CD4-positive, alpha-beta T cell treated with Interleukin-12 subunit alpha and Interleukin-12 subunit beta, for 1 hour (primary cell): ENCODE data around the gene ZCCHC4.

Experiments used
- DNase-seq: peaks from one replicate; pipeline ENCODE4 v3.0.0-alpha.2; 2020

The ZCCHC4 gene, protein sequence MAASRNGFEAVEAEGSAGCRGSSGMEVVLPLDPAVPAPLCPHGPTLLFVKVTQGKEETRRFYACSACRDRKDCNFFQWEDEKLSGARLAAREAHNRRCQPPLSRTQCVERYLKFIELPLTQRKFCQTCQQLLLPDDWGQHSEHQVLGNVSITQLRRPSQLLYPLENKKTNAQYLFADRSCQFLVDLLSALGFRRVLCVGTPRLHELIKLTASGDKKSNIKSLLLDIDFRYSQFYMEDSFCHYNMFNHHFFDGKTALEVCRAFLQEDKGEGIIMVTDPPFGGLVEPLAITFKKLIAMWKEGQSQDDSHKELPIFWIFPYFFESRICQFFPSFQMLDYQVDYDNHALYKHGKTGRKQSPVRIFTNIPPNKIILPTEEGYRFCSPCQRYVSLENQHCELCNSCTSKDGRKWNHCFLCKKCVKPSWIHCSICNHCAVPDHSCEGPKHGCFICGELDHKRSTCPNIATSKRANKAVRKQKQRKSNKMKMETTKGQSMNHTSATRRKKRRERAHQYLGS

DNA sequence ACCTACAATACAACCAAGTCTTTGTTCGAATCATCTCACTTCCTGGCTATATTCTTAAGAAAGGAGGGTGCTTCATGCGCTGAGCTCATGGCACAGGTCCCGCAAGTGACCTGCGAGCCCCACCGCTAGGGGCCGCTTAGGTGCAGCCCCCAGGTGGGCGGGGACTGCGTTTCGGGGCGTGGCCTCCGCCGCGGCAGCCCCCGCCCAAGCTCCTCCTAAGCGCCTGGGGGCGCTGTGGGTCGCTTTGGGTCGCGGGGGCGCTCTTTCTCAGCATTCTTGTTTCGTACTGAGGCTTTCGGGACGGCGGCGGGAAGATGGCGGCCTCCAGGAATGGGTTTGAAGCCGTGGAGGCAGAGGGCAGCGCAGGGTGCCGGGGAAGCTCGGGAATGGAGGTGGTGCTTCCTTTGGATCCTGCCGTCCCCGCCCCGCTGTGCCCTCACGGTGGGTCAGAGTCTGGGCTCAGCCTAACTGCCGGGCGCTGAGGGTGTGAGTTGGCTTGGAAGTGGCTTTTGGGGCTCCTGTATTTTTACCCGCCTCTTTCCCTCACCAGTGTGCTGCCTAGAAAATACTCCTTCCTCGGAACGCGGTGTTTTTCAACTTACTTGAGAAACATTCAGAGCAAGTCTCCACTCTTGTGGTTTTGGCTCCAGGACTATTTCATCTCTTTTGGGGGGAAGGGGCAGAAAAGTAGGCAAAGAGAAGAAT, at the start of gene ZCCHC4:
Gene ZCCHC4 (plus strand): TSS at position 279 of the 705 bp plus-strand sequence. CDS start 36 bp downstream, at position 315.
- peak; percentile 92 for DNase-seq

DNA sequence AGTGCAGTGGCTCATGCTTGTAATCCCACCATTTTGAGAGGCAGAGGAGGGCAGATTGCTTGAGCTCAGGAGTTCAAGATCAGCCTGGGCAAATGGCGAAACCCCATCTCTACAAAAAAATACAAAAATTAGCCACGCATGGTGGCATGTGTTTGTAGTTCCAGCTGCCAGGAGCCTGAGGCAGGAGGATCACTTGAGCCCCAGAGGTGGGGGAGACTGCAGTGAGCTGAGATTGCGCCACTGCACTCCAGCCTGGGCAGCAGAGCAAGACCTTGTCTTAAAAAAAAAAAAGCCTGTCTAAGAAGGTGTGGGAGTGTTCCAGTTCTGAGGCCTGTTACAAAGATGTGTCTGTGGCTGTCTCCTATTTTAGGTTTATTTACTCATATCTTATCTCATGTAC, 40.7 kb upstream of the ZCCHC4 start:
- DNase-seq: no peak

- DNase-seq: no peak
Measured at GRCh38 chr4:25280210-25280609, 32.4 kb upstream of the ZCCHC4 start.

DNA sequence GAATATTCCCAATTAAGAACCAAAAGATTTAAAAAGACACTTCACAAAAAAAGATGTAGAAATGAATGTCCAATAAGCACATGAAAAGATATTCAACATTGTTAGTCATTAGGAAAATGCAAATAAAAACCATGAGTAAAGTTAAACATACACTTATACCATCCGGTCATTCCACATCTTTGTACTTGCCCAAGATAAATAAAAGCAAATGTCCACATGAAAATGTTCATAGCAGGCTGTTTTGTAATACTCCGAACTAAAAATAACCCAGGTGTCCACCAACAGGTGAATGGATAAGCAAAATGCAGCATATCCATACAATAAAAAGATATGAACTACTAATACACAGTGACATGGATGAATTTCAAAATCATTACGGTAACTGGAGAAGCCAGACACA, 28.6 kb upstream of the ZCCHC4 start:
- DNase-seq: no peak

DNA sequence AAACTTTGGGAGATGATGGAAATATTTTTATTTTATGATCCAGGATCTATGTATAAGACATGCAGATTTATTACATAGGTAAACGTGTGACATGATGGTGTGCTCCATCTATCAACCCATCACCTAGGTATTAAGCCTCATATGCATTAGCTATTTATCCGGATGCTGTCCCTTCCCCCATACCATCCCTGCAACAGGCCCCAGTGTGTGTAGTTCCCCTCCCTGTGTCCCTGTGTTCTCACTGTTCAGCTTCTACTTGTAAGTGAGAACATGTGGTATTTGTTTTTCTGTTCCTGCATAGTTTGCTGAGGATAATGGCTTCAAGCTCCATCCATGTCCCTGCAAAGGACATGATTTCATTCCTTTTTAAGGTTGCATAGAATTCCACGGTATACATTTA, 28.1 kb upstream of the ZCCHC4 start:
- no peak for DNase-seq

GRCh38 chr4:25290490-25291067, 22.0 kb upstream of the ZCCHC4 start:
- DNase-seq: no peak

DNA sequence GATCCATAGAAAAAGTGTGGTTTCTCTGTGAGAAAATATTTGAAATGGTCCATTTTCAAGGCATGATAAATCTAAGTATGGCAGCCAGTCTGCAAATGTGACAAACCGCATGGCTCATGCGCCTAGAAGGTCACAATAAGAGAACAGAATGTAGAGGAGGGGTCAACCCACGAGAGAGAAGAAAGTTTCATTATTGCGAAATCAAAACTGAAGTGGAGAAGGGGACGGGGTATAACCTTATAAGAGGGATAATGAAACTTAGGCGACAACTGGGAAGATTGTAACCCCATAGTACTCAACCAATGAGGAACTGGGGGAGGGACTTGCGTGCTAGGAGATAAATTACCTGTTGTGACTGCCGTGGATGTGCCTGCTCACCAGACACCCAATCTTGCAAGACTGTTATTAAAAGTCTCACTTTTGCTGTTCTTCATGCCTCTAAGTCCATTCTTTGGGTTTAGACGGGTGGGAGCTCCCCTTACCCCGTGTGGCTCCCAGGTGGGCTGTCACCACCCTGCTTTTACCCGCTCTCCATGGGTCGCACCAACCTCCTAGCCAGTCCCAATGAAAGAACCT, 21.3 kb upstream of the ZCCHC4 start:
- DNase-seq: no peak

DNA sequence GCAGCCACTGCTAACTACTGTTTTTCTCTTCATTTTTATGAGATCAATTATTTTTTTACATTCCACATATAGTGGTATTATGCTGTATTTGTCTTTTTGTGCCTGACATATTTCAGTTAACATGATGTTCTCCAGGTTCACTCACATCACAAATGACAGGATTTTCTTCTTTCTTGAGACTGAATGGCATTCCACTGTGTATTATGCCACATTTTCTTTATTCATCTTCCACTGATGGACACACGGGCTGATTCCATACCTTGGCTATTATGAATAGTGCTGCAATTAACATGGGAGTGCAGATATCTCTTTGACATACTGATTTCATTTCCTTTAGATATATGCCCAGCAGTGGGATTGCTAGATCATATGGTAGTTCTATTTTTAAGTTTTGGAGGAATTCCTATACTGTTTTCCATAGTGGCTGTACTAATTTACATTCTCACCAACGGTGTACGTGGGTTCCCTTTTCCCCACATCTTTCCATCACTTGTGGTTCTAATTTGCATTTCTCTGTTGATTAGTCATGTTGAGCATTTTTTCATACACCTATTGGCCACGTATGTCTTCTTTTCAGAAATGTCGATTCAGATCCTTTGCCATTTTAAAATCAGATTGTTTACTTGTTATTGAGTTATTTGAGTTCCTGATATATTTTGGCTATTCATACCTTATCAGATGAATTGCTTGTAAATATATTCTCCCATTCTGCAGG, 14.9 kb upstream of the ZCCHC4 start:
- no peak for DNase-seq

- DNase-seq: no peak
Measured at GRCh38 chr4:25299476-25300203, 12.9 kb upstream of the ZCCHC4 start.

DNA sequence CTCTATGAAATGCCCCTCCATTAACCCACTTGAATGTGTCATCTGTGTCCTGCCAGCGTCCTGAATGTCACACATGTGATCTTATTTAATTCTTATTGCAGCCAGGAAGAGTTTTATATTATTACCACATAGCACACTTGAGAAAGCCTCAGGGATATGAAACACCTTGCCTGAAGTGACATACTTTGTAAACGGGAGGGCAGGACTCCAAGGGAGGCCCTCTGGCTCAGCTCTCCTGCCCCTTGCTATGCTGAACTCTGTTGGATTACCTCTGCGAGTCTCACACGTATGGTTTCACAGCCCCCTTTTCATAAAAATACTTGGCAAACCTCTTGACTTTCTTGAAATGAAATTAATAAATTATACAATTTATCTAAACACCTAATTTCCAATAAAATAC, 11.1 kb upstream of the ZCCHC4 start:
- DNase-seq: no peak

- no peak for DNase-seq
Measured at GRCh38 chr4:25302626-25303025, 9.9 kb upstream of the ZCCHC4 start.

DNA sequence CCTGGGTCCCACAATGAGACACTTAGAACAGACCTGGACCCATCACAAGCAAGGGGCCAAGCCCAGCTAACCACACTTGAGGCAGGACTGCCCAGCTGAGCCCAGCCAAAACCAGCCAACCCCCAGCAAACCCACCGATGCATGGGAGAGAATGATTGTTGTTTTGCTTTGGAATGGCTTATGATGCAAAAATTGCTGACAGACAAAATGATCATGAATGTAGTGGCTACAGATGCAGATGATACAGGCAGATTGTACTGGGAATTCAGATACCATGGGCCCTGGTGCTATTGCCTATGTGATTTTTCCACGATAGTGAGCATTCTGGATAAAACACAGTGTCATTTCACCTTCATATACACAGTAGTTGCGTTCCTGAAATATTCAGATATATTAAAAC, 9.0 kb upstream of the ZCCHC4 start:
- DNase-seq: no peak

DNA sequence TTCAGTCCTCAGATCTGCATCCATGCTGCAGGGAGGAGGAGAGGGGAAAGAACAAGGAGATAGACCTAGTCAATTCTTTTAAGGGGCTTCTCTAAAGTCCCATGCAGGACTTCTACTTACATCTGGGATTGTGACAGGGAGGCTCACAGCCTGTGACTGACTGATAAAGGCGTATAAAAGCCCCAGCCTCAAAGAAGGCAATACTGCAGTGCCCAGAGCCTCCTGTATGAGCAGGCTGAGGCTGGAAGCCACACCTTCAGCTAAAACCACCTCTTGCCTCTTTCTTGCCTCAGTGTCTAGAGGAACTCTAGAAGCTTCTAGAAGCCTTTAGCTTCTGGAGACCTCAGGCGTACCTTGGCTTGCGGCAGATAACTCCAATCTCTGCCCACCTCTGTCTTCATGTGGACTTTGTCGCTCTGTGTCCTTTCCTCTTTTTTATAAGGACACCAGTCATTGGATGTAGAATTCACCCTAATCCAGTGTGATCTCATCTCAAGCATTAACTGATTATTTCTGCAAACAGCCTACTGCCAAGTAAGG, 6.0 kb upstream of the ZCCHC4 start:
- DNase-seq: no peak

DNA sequence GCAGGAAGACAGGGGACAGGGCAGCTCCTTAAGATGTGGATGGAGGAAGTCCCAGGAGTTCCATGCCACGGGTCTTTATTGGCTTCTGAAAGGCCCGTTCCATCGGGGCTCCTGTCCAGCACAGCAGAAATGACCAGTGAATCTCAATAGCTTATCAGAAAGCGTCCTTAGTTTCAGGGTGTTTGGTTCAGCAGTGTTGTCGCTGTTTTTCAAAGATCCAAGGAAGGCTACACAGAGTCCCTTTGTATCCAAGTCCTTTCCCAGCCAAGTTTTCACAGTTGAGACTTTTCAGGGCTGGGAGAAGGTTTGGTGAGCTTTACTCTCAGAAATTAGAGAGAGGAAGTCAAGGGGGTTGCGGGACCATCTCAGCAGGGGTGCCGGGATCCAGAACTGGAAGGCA, 5.0 kb upstream of the ZCCHC4 start:
- DNase-seq: no peak

GRCh38 chr4:25308306-25308705, 4.3 kb upstream of the ZCCHC4 start:
- DNase-seq: no peak

DNA sequence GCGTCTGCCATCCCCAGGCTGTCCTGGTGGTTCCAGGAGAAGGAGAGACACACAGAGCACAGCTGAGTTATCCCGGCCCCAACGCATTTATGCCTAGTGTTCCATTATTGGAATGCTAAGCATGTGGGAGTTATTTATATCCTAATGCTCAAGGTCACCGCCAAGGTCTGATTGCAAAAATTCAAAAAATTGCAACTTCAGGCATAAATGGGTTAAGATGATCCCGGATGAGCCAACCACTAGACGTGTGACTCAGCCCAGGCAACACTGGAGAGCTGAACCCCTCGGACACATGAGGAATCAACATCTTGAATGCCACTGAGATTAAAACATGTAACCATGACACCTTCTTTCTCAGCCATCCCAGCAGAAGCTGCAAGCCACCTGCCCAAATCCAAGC, 3.8 kb upstream of the ZCCHC4 start:
- DNase-seq: no peak

GRCh38 chr4:25310066-25310802, 2.3 kb upstream of the ZCCHC4 start:
- no peak for DNase-seq

DNA sequence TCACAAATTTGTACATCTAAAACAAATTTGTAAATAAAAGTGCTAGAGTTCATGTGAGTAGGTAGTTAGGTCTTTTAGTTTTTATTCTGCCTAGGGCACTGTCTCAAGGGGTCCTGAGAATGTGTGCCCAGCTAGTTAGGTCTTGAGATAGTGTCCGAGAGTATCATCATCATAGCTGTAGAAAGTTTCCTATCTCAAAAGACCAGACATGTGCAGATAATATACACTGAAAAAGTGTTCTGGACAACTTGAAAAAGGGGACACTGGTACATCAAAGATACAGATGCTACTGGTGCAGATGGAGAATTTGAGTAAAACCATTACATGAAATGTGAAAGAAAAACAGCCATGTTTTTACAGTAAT, 1.8 kb upstream of the ZCCHC4 start:
- no peak for DNase-seq

DNA sequence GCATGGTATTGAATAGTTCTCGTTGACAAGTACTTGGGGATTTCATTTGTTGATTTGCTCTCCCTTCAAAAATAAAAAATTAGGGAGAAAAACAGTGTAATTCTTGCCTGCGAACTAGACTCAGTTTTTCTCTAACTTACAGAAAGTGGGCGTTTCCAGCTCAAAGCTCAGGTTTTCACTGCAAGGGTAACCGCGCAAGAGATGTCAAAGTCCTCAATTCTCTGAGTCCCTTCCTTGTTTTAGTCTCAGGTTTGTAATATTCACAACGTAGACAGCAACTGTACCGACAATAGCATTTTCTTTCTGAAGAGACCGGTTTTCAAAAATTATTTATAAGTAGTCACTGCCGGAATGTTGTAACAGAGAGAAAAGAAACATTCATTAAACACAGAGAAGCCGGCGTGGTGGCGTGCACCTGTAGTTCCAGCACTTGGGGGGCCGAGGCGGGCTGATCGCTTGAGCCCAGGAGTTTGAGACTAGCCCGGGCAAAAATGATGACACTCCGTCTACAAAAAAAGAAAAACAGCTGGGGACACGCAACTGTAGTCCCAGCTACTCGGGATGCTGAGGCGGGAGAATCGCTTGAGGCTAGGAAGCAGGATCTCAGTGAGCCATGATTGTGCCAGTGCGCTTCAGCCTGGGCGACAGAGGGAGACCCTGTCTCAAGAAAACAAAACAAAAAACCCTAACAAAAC, 774 bp downstream of the ZCCHC4 start:
- peak; percentile 15 for DNase-seq

DNA sequence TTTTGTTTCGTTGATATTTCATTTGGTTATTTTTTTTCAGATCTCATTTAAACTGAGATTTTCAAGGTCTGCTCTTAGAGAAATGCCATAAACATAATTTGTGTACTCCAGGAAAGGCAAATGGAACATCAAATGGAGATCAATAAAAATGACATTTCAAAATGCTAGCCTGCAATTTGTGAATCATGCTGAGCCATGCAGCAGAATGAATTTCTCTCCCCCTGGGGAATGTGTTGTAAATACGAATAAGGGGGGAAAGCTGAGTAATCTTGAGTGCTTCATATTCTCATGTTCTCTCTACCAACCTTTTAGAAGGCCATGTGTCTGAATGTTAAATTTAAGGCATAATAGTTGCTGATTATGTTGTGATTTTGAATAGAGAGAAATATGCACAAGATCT, 7.8 kb downstream of the ZCCHC4 start:
- DNase-seq: no peak

DNA sequence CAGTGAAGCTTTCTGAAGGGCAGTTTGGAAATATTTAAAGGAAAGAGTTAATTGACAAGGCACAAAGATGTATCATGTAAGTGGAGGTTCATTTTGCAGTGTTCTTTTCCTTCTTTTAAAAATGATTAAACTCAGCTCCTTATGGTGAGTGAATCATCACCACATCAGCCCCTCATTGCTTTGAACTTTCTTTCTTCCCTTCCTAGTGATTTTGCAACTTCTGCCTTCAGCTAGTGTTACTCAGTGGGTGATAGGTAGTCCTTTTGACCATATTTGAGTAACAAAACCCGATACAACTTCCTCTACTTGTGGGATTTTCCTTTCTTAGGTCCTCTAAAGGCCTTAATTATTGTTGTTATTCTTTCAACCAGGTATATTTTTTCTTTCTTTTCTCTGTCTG, 8.2 kb downstream of the ZCCHC4 start:
- no peak for DNase-seq
